CD4-positive, alpha-beta T cell treated with Interleukin-4 for 4 hours (primary cell): ENCODE measurements around the gene SLC9A5.

ENCODE experiments used
- DNase-seq: peaks from one replicate; pipeline ENCODE4 v3.0.0-alpha.2; 2020

SLC9A5 gene

DNA sequence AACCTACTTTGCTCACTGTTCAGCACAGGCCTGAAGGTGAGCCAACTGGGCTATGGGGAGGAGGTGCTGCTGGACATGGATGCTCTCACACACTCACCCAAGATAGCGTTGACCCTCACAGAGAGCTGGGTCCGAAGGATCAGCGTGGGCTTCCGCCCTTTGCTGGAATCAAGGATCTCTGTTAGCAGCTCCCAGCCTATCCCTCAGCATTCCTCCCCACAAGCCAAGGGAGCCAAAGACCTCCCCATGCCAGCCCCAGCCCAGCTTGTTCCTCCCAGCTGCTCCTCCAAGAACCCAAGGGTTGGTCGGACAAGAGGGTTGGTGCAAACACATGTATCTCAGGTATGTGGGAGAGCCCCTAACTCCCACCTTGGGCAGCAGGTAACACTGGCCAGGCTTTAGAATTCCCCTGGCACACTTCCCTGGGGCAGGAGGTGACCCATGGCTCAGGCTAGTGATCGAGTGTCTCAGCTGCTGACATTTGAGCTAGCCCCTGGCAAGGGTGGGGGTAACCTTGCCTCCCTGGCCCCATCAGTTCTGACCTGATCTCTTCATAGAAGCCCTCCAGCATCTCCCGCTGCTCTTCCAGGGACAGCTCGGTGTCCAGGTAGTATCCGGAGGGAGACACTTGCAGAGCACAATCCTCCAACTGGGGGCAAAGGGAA lies 9.8 kb upstream of the SLC9A5 start:
- no peak for DNase-seq

GRCh38 chr16:67240506-67240905 lies 8.3 kb upstream of the SLC9A5 start:
- no peak for DNase-seq

- DNase-seq = no peak
Measured at GRCh38 chr16:67241008-67241900, 7.5 kb upstream of the SLC9A5 start.

- DNase-seq = no peak
Measured at GRCh38 chr16:67242138-67242730, 6.5 kb upstream of the SLC9A5 start.

- no peak for DNase-seq
Measured at GRCh38 chr16:67243481-67243880, 5.3 kb upstream of the SLC9A5 start.

DNA sequence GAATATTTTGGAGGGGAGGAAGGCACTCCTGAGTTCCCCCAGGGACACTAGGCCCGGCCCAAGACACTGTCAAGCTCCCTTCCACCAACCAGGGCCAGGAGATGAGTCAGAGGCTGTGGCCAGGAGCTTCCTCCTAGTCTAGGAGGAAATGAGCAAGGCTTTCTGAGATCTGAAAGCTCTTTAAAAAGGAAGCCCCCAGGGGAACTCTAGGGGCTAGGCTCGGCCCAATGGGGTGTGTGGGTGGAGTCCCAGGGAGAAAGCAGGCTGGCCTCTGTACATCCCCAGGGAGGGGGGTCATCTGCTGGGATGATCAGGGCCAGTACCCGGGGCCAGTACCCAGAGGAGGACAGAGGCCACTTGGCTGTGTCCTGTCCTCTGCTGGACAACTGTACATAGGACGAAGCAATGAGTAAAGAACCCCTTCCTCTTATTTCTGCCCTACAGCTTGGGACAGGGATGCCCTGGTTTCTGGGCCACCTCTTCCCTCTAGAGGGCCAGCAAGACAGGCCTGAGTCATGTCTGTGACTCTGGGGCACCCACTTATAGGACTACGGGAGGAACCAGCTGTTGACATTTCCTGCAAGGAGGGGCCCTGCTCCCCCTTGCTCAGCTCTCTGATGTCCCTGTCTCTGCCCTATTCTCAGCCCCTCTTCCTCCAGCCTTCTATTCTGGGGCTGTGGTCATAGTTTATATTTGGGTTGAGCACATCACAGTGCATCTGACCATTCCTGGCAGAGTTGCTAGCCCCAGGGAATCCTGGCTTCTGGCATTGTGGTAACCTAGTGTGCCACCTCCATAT lies 4.2 kb upstream of the SLC9A5 start:
- DNase-seq = peak; percentile 92

GRCh38 chr16:67245186-67245585 lies 3.6 kb upstream of the SLC9A5 start:
- no peak for DNase-seq

DNA sequence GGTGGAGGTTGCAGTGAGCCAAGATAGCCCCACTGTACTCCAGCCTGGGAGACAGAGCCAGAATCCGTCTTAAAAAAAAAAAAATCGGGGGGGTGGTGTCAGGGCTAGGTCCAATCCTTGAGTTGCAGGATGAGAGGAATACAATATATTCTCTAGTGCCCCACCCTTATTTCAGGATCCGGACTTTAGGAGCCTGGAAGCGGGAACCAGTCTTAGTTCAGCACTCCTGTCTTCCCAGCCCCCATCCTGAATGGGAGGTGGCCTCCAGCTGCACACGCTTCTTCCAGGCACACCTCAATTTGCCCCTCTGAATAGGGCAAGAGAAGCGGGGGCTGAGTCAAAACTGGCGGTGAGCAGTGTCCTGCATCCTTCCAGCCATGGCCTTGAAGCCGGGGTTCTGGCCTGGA lies 3.1 kb upstream of the SLC9A5 start:
- DNase-seq = no peak

DNA sequence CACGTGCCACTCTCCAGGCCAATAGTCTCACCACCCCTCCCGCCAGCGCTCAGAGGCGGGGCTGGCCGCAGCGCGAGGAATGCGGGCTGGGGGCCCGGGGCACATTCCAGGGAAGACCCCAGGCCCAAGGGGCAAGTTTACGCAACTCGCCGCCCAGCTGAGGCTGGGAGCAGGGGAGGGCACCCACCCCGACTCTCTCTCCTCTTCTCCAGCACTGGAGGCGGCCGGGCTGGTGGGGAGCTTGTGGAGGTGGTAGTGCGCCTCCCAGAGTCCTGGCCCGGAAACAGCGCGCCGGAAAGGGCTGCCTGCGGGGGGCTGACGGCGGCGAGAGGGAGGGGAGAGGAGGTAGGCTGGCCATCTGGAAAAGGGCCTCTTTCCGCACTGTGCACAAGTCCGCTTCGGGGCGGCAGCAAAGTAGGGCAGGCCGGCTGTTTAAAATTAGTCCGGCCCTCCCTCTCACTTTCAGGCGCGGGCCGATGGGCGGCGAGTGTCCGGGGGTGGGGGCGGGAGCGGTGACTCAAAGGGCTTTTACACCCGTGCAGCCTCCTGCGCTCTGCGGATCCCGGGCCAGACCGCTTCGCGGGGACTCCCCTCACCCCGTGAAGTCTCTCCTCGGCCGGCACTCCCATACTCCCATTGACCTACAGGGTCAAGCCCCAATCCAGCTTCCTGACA lies 2.6 kb upstream of the SLC9A5 start:
- peak; percentile 39 for DNase-seq

DNA sequence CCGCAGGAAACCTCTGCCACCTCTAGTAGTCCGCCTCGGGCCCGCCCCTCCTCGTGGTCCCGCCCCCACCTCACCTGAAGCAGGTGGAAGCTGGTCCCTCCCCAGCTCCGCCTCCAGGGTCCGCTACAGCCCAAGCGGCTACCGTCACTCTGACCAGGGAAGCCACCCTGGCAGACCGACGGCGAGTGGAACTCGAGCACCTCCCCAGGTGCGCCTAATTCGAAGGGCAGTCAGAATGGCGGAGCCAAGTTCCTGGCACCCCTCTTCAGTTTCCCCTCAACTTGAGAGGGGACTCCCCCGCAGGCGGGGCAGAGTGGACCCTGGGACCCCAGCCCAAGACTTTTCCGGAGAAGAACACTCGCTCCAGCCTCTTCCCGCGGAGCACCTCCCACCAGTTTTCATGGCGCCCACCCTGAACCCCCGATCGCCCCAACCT lies 2.0 kb upstream of the SLC9A5 start:
- no peak for DNase-seq

- DNase-seq = peak; percentile 94
Measured at GRCh38 chr16:67247192-67248072, 1.3 kb upstream of the SLC9A5 start, which contains the start of gene FHOD1. TSS of gene FHOD1 (minus strand) at chr16:67247481. CDS start at chr16:67247410, 71 bp downstream.

DNA sequence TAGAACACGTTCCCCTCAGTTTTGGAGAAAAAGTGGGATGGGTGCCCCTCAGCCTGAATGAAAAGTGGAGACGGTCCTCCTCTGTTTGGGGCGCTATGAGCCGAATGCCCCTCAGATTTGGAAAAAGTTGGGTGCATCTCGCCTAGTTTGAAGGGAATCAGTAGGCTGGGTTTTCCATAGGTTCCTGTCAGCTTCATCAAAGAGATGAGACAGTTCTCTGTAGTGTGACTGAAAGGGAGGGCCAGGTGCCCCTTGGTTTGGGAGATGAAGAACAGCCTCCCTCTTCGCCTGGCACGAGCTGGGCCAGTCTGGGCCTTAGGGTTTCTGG lies 742 bp upstream of the SLC9A5 start:
- DNase-seq = no peak

DNA sequence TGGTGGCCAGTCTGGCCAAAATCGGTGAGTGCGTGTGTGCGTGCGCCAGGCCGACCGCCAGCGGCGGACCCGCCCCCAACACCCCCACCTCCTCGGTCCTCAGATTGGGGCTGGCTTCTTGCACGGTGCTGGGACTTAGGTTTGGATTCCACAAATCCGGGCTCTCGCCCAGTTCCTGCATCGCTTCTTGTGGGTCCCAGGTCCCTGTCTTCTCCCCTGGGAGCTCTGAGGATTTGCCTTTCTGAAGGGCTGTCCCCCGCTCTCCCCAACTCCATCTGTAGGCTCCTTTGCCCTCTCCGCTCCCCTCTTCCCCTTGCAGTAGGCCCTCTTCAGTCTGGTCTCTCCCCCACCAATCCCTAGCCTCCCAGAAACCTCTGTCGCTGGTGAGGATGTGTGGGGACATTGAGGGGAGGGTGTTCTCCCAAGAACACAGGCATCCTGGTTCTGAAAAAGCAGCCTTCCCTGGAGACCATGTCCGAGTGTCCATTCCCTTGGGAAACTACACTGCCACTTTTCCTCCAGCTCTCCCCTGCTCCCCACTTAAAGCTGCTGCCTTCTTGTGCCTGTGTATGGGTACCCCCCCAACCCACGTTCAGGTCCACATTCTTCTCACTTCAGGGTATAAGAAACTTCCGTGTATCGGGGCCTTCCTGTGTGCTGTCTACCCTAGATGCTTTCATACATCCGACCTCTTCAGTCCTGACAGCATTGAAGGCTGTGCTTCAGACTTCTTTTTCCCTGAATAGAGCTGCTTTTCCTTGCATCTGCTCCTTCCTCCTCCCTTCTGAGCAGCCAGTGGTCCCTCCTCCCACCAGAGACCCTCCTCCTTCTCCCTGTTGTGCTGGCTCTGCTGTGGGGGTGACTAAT lies 632 bp downstream of the SLC9A5 start:
- no peak for DNase-seq

DNA sequence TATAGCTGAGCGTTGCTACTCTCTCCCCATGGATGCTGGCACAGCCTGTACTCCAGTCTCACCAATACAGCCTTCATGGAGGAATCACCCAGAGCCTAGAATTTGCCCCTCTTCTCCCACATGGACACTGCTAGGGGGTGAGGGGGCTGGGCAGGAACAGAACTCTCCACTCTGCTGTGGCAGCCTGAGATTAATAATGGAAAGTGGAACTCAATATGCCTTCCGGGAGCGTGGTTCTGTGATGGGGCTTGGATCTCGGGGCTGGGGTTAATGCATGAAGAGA lies 1.2 kb downstream of the SLC9A5 start:
- DNase-seq = no peak

DNA sequence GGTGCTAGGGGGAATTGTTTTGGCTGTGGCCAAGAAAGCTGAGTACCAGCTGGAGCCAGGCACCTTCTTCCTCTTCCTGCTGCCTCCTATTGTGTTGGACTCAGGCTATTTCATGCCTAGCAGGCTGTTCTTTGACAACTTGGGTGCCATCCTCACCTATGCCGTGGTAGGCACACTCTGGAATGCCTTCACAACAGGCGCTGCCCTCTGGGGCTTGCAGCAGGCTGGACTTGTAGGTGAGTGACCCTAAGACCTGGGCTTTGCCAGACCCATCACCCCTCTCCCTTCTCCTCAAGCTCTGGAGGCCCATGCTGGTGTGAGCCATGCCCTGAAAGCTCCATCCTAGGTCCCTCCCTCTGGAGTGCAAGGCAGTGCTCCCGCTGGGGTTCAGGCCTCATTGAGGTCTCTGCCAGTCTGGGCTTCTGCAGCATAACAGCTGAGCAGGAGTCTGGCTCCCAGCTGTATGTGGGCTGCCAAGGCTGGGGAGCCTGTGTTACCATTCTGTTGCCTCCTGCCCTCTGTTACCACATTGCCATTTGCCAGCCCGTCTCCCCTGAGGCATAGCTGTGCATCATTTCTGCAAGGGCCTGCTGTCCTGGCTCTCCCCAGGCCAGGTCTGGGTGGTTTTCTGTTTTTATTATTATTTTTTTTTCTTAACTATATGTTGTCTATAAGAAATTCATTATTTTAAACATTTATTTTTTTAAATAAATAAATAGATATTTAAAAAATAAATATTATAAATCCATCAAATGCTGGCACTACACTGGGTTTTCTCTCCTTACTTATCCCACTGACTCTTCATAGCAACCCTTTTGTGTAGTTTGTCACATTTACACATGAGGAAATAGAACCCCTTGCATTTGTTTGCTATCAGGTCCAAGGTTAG lies 4.1 kb downstream of the SLC9A5 start:
- no peak for DNase-seq

GRCh38 chr16:67254801-67255552 lies 6.2 kb downstream of the SLC9A5 start:
- DNase-seq = no peak

GRCh38 chr16:67255553-67256221 lies 6.9 kb downstream of the SLC9A5 start:
- DNase-seq = no peak

GRCh38 chr16:67256701-67257230 lies 8.0 kb downstream of the SLC9A5 start:
- no peak for DNase-seq
